Breast epithelium (tissue), 4 donors: Measurements from ENCODE around the gene ZNRF3. TPM values are rescaled to one million over a fixed set of nuclear protein-coding genes. Genes with fewer than 3 reads are reported as not detected.

Source experiments
- DNase-seq, 2 donors: peaks; one replicate each; pipeline ENCODE4 v3.0.0-alpha.2; 2019; ENCODE audit warnings: low spot score in 2 of 2
- H3K27ac ChIP-seq, 2 donors: fragments of 200-600 bp; sonication (generic) in 1 of 2; one replicate each; pipeline ENCODE4 v1.5.1; 2016 to 2019; ENCODE audit warnings: mild to moderate bottlenecking in 1 of 2
- H3K27me3 ChIP-seq, 2 donors: fragments of 200-600 bp; sonication (generic) in 1 of 2; one replicate each; pipeline versions ENCODE4 v1.5.1 to v1.6.0; 2017 to 2019; ENCODE audit warnings: control low read depth in 1 of 2, mild to moderate bottlenecking in 1 of 2
- H3K36me3 ChIP-seq: fragments of 200-600 bp; one replicate; pipeline ENCODE4 v1.5.1; 2019
- H3K4me1 ChIP-seq, 2 donors: fragments of 200-600 bp; sonication (generic); one replicate each; pipeline ENCODE4 v1.5.1; 2016 to 2019; ENCODE audit warnings: control low read depth in 1 of 2
- H3K4me3 ChIP-seq, 3 donors: fragments of 200-600 bp; sonication (generic); 1 replicate in 2 of 3; 2 replicates in 1 of 3; pipeline ENCODE4 v1.5.1; 2016 to 2019; ENCODE audit warnings: mild to moderate bottlenecking in 3 of 3, moderate library complexity in 2 of 3
- H3K9me3 ChIP-seq, 2 donors: fragments of 200-600 bp; sonication (generic) in 1 of 2; one replicate each; pipeline ENCODE4 v1.5.1; 2016 to 2019; ENCODE audit warnings: control low read depth in 1 of 2
- CTCF ChIP-seq, 3 donors: fragments of 450-650 bp; IDR thresholded peaks; one replicate each; pipeline ENCODE4 v1.5.1; 2016 to 2017; ENCODE audit warnings: antibody characterized with exemption in 3 of 3, mild to moderate bottlenecking in 3 of 3, moderate library complexity in 3 of 3
- POLR2A ChIP-seq: fragments of 450-650 bp; IDR thresholded peaks from one replicate; pipeline ENCODE4 v1.6.1; 2016; ENCODE audit warnings: antibody characterized with exemption, mild to moderate bottlenecking, moderate library complexity
- POLR2AphosphoS5 ChIP-seq, 3 donors: sonication (generic); formaldehyde crosslinking; IDR thresholded peaks; one replicate each; pipeline ENCODE4 v1.6.1; 2017; ENCODE audit warnings: antibody characterized with exemption in 3 of 3
- intact Hi-C: fragments of 100-400 bp; cut with DNase I; formaldehyde crosslinking; loops from one replicate; pipeline ENCODE4 v1.15.1; 2023; ENCODE audit warnings: low total_unique reads
- total RNA-seq, 3 donors: library from RNA; depleted of rRNA; stranded (reverse); fragments of >200 nt; gene quantifications; one replicate each; pipeline ENCODE4 v1.1.0, GENCODE V29; 2016

Gene ZNRF3
- total RNA-seq, 3 donors from 2014 or later: 6.9 to 7.9 (median 6.9) TPM

- no peak for DNase-seq
- H3K27me3 ChIP-seq: no peaks in the 10 kb centered on the region
- H3K4me3 ChIP-seq: no peak overlapping the region
- intact Hi-C loops: no loop called here
- H3K27ac ChIP-seq: no peak overlapping the region
- no peaks in the 10 kb centered on the region for H3K36me3 ChIP-seq
- peaks cover 0 to 7% of the 10 kb centered on the region in 2 donors for H3K4me1 ChIP-seq
- H3K9me3 ChIP-seq: no peaks in the 10 kb centered on the region
- TF ChIP-seq CTCF (IDR thresholded peaks at IDR 0.05) (no peak), POLR2AphosphoS5 (IDR thresholded peaks at IDR 0.05) (no peak), POLR2A (no peak)
Observed at GRCh38 chr22:29006346-29006745, 123.0 kb downstream of the ZNRF3 start.

- Histone ChIP-seq H3K36me3 (no peaks in the 10 kb centered on the region), H3K27me3 (no peaks in the 10 kb centered on the region), H3K27ac (no peak overlapping the region), H3K4me1 (peaks cover 0 to 7% of the 10 kb centered on the region in 2 donors), H3K9me3 (no peaks in the 10 kb centered on the region), H3K4me3 (no peak overlapping the region)
- TF ChIP-seq POLR2AphosphoS5 (IDR thresholded peaks at IDR 0.05): no peak
- no peak for TF ChIP-seq CTCF (IDR thresholded peaks at IDR 0.05)
- TF ChIP-seq POLR2A: no peak
- no peak for DNase-seq
- intact Hi-C loops: no loop called here
Observed at GRCh38 chr22:29009148-29009547, 125.8 kb downstream of the ZNRF3 start.

- no peak overlapping the region for H3K27ac ChIP-seq
- intact Hi-C loops: no loop called here
- no peak for DNase-seq
- TF ChIP-seq POLR2A (no peak), POLR2AphosphoS5 (IDR thresholded peaks at IDR 0.05) (no peak), CTCF (IDR thresholded peaks at IDR 0.05) (no peak)
- no peaks in the 10 kb centered on the region for H3K9me3 ChIP-seq
- H3K27me3 ChIP-seq: no peaks in the 10 kb centered on the region
- H3K4me3 ChIP-seq: no peak overlapping the region
- no peaks in the 10 kb centered on the region for H3K36me3 ChIP-seq
- no peaks in the 10 kb centered on the region for H3K4me1 ChIP-seq
Observed at GRCh38 chr22:29011240-29012100, 128.1 kb downstream of the ZNRF3 start.

- H3K36me3 ChIP-seq: no peaks in the 10 kb centered on the region
- H3K9me3 ChIP-seq: no peaks in the 10 kb centered on the region
- H3K27ac ChIP-seq: no peak overlapping the region
- TF ChIP-seq POLR2AphosphoS5 (IDR thresholded peaks at IDR 0.05): no peak
- no peak for TF ChIP-seq POLR2A
- no peak for TF ChIP-seq CTCF (IDR thresholded peaks at IDR 0.05)
- no peak for DNase-seq
- H3K4me3 ChIP-seq: no peak overlapping the region
- intact Hi-C loops: no loop called here
- H3K27me3 ChIP-seq: no peaks in the 10 kb centered on the region
- H3K4me1 ChIP-seq: no peaks in the 10 kb centered on the region
Observed at GRCh38 chr22:29012101-29012433, 128.7 kb downstream of the ZNRF3 start.

GRCh38 chr22:29012952-29013351, 129.6 kb downstream of the ZNRF3 start:
- Histone ChIP-seq H3K27me3 (no peaks in the 10 kb centered on the region), H3K9me3 (no peaks in the 10 kb centered on the region), H3K4me1 (no peaks in the 10 kb centered on the region), H3K27ac (no peak overlapping the region), H3K4me3 (no peak overlapping the region), H3K36me3 (no peaks in the 10 kb centered on the region)
- TF ChIP-seq CTCF (IDR thresholded peaks at IDR 0.05) (no peak), POLR2A (no peak), POLR2AphosphoS5 (IDR thresholded peaks at IDR 0.05) (no peak)
- intact Hi-C loops: no loop called here
- DNase-seq: no peak
